Measurements from ENCODE around the gene UBE2J1. TPM values are rescaled to one million over a fixed set of nuclear protein-coding genes. Genes with fewer than 3 reads are reported as not detected.

Gene UBE2J1
- total RNA-seq, 1 experiment from 2014 or later = 29.0 TPM

DNA sequence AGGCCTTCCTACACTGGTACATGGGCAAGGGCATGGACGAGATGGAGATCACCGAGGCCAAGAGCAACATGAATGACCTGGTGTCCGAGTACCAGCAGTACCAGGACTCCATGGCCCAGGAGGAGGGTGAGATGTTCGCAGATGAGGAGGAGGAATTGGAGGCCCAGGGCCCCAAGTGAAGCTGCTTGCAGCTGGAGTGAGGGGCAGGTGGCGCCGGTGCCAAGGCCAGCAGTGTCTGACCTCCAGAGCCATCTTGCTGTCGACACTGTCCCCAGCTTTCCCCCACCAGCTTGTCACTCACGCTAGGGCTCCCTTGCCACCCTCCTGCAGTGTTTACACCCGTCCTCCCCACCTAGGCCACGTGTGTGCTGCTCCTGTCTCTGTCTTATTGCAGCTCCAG, 49.6 kb downstream of the UBE2J1 start:
- Histone ChIP-seq H3K27ac (no peak overlapping the region), H3K9me2 (ENCODE audit: insufficient read depth) (no peaks in the 10 kb centered on the region), H3K9me3 (ENCODE audit: insufficient read depth, low read depth) (no peaks in the 10 kb centered on the region), H3K27me3 (ENCODE audit: insufficient read depth, low read depth) (no peaks in the 10 kb centered on the region), H3K4me2 (no peak overlapping the region), H2AFZ (no peak overlapping the region), H3K4me3 (no peak overlapping the region), H3K4me1 (replicated peaks; ENCODE audit: insufficient read depth) (peaks cover 24% of the 10 kb centered on the region), H3K79me2 (ENCODE audit: low read depth) (no peaks in the 10 kb centered on the region), H3F3A (ENCODE audit: insufficient read depth, low read depth) (peaks cover 21% of the 10 kb centered on the region), H4K20me1 (ENCODE audit: insufficient read depth) (no peaks in the 10 kb centered on the region), H3K36me3 (ENCODE audit: low read depth) (no peaks in the 10 kb centered on the region)
- DNase-seq = no peak
- CTCF ChIA-PET = no interaction called here
- TF ChIP-seq, protein P1, sequence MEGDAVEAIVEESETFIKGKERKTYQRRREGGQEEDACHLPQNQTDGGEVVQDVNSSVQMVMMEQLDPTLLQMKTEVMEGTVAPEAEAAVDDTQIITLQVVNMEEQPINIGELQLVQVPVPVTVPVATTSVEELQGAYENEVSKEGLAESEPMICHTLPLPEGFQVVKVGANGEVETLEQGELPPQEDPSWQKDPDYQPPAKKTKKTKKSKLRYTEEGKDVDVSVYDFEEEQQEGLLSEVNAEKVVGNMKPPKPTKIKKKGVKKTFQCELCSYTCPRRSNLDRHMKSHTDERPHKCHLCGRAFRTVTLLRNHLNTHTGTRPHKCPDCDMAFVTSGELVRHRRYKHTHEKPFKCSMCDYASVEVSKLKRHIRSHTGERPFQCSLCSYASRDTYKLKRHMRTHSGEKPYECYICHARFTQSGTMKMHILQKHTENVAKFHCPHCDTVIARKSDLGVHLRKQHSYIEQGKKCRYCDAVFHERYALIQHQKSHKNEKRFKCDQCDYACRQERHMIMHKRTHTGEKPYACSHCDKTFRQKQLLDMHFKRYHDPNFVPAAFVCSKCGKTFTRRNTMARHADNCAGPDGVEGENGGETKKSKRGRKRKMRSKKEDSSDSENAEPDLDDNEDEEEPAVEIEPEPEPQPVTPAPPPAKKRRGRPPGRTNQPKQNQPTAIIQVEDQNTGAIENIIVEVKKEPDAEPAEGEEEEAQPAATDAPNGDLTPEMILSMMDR (conservative IDR thresholded peaks at IDR 0.05) = no peak
- TF ChIP-seq EZH2 (IDR thresholded peaks at IDR 0.05; ENCODE audit: low read depth) = no peak
- BruUV-seq (replicated peaks) = no TSS peak
- POLR2A ChIA-PET (ENCODE audit: unreplicated experiment) = no interaction called here
- intact Hi-C loops (cut with micrococcal nuclease; ENCODE audit: unreplicated experiment) = no loop called here

DNA sequence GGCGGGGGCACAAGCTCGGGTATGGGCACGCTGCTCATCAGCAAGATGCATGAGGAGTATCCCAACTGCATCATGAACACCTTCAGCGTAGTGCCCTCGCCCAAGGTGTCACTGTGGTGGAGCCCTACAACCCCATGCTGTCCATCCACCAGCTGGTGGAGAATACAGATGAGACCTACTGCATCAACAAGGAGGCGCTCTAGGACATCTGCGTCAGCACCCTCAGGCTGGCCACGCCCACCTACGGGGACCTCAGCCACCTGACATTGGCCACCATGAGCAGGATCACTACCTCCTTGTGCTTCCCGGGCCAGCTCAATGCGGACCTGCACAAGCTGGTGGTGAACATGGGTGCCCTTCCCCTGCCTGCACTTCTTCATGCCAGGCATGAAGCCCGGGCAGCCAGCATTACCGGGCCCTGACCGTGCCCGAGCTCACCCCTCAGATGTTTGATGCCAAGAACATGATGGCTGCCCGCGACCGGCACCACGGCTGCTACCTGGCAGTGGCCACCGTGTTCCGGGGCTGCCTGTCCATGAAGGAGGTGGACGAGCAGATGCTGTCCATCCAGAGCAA, 50.2 kb downstream of the UBE2J1 start:
- BruUV-seq (replicated peaks) = no TSS peak

DNA sequence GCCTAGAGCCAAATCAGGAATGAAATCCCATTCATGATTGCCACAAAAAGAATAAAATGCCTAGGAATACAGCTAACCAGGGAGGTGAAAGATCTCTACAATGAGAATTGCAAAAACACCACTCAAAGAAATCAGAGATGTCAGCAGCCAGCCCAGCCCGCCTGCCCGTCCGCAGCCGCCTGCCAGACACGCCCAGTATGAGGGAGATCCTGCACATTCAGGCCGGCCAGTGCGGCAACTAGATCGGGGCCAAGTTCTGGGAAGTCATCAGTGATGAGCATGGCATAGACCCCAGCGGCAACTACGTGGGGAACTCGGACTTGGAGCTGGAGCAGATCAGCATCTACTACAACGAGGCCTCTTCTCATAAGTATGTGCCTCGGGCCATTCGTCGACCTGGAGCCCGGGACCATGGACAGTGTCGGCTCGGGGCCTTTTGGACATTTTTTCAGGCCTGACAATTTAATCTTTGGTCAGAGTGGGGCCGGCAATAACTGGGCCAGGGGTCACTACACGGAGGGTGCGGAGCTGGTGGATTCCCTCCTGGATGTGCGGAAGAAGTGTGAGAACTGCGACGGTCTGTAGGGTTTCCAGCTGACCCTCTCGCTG, 50.8 kb downstream of the UBE2J1 start:
- TF ChIP-seq, protein P1 (conservative IDR thresholded peaks at IDR 0.05) = no peak
- no peak for TF ChIP-seq EZH2 (IDR thresholded peaks at IDR 0.05; ENCODE audit: low read depth)
- CTCF ChIA-PET = no interaction called here
- H3K27me3 ChIP-seq (ENCODE audit: insufficient read depth, low read depth) = no peaks in the 10 kb centered on the region
- POLR2A ChIA-PET (ENCODE audit: unreplicated experiment) = interaction anchor here (0.6 kb wide), 1 partner anchor 50 kb away, joined by 4 read pairs; no protein-coding TSS in a partner anchor
- no peaks in the 10 kb centered on the region for H3K36me3 ChIP-seq (ENCODE audit: low read depth)
- no peaks in the 10 kb centered on the region for H3K9me3 ChIP-seq (ENCODE audit: insufficient read depth, low read depth)
- H3K4me1 ChIP-seq (replicated peaks; ENCODE audit: insufficient read depth) = peaks cover 33% of the 10 kb centered on the region
- no peaks in the 10 kb centered on the region for H4K20me1 ChIP-seq (ENCODE audit: insufficient read depth)
- intact Hi-C loops (cut with micrococcal nuclease; ENCODE audit: unreplicated experiment) = no loop called here
- H3K4me2 ChIP-seq = no peak overlapping the region
- H3K79me2 ChIP-seq (ENCODE audit: low read depth) = no peaks in the 10 kb centered on the region
- no peak overlapping the region for H3K27ac ChIP-seq
- no TSS peak for BruUV-seq (replicated peaks)
- no peak for DNase-seq
- no peak overlapping the region for H2AFZ ChIP-seq
- no peaks in the 10 kb centered on the region for H3K9me2 ChIP-seq (ENCODE audit: insufficient read depth)
- no peak overlapping the region for H3K4me3 ChIP-seq
- peaks cover 31% of the 10 kb centered on the region for H3F3A ChIP-seq (ENCODE audit: insufficient read depth, low read depth)

More for the DNA sequence above, 50.2 kb downstream of the UBE2J1 start:
- Histone ChIP-seq H3F3A (ENCODE audit: insufficient read depth, low read depth) (peaks cover 26% of the 10 kb centered on the region), H3K4me1 (replicated peaks; ENCODE audit: insufficient read depth) (peaks cover 27% of the 10 kb centered on the region), H3K4me2 (no peak overlapping the region), H4K20me1 (ENCODE audit: insufficient read depth) (no peaks in the 10 kb centered on the region), H3K79me2 (ENCODE audit: low read depth) (no peaks in the 10 kb centered on the region), H3K9me2 (ENCODE audit: insufficient read depth) (no peaks in the 10 kb centered on the region), H3K27me3 (ENCODE audit: insufficient read depth, low read depth) (no peaks in the 10 kb centered on the region), H3K27ac (no peak overlapping the region), H2AFZ (no peak overlapping the region), H3K9me3 (ENCODE audit: insufficient read depth, low read depth) (no peaks in the 10 kb centered on the region), H3K36me3 (ENCODE audit: low read depth) (no peaks in the 10 kb centered on the region), H3K4me3 (no peak overlapping the region)
- TF ChIP-seq, protein P1 (conservative IDR thresholded peaks at IDR 0.05) = no peak
- no peak for TF ChIP-seq EZH2 (IDR thresholded peaks at IDR 0.05; ENCODE audit: low read depth)
- ChIA-PET POLR2A (ENCODE audit: unreplicated experiment) (interaction anchor here (0.6 kb wide), 1 partner anchor 50 kb away, joined by 4 read pairs; no protein-coding TSS in a partner anchor), CTCF (no interaction called here)
- intact Hi-C loops (cut with micrococcal nuclease; ENCODE audit: unreplicated experiment) = no loop called here
- no peak for DNase-seq

Data from PC-9 (cell line).